Esophagus (tissue), 2 donors: ENCODE results near the gene ZNF827. TPM values are rescaled to one million over a fixed set of nuclear protein-coding genes. Genes with fewer than 3 reads are reported as not detected.

Experiments used
- H3K27ac ChIP-seq, 2 donors: one replicate each; pipeline ENCODE4 v1.5.1; 2013; ENCODE audit warnings: low read depth in 2 of 2, mild to moderate bottlenecking in 2 of 2, inconsistent platforms in 1 of 2, low read length in 1 of 2, moderate library complexity in 1 of 2
- H3K27me3 ChIP-seq, 2 donors: one replicate each; pipeline ENCODE4 v1.6.1; 2013; ENCODE audit warnings: low read length in 2 of 2, control low read depth in 1 of 2, mild to moderate bottlenecking in 1 of 2; ENCODE audit not compliant: insufficient read depth in 2 of 2, control insufficient read depth in 1 of 2
- H3K36me3 ChIP-seq, 2 donors: one replicate each; pipeline ENCODE4 v1.6.1; 2013; ENCODE audit warnings: low read length in 1 of 2; ENCODE audit not compliant: control insufficient read depth in 2 of 2, insufficient read depth in 2 of 2
- H3K4me1 ChIP-seq, 2 donors: one replicate each; pipeline ENCODE4 v1.6.1; 2013; ENCODE audit warnings: low read length in 1 of 2; ENCODE audit not compliant: control insufficient read depth in 2 of 2, insufficient read depth in 2 of 2
- H3K4me3 ChIP-seq, 2 donors: one replicate each; pipeline ENCODE4 v1.5.1; 2013; ENCODE audit warnings: low read length in 2 of 2, mild to moderate bottlenecking in 2 of 2, low read depth in 1 of 2, moderate library complexity in 1 of 2
- H3K9me3 ChIP-seq, 2 donors: one replicate each; pipeline ENCODE4 v1.6.1; 2013; ENCODE audit warnings: mild to moderate bottlenecking in 2 of 2, low read depth in 1 of 2, low read length in 1 of 2, moderate library complexity in 1 of 2; ENCODE audit not compliant: control insufficient read depth in 2 of 2, insufficient read depth in 1 of 2
- WGBS, 2 donors: extraction: QIAGEN DNeasy Blood & Tissue Kit; methylation state at CpG; one replicate each; pipeline ENCODE4 v1.1.7; 2013; 5-methylcytosine and 5-hydroxymethylcytosine counted together
- polyA plus RNA-seq, 2 donors: library from polyadenylated mRNA; stranded (reverse); fragments of 200-250 nt; gene quantifications; one replicate each; pipeline ENCODE4 v1.2.3, GENCODE V29; 2013
- donor health status: healthy with polysubstance abuse.
- donor health status: Bipolar disorder and iron deficiency.

The ZNF827 gene
- polyA plus RNA-seq, 2 donors = 1.6 to 2.0 TPM

DNA sequence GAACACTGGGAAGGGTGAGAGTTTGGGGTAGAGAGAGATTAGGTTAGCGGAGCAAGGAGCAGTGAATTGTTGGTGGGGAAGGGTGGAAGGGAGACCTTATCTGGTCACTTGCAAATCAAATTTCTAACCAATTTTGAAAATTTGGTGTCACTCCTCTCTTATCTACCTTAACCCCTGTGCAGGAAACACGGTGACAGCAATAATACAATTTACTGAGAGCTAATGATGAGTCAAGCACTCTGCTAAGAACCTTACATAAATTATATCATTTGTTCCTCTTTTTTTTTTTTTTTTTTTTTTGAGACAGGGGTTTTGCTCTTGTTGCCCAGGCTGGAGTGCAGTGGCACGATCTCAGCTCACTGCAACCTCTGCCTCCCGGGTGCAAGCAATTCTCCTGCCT lies 142.3 kb downstream of the ZNF827 start:
- Histone ChIP-seq H3K27me3 (no peaks in the 10 kb centered on the region), H3K27ac (no peak overlapping the region), H3K36me3 (no peaks in the 10 kb centered on the region), H3K4me3 (no peak overlapping the region), H3K9me3 (no peaks in the 10 kb centered on the region), H3K4me1 (peaks cover 0 to 3% of the 10 kb centered on the region in 2 donors)
- WGBS, 2 donors = 87 to 89% methylated on average over 4 of the region's 4 CpGs

- Histone ChIP-seq H3K36me3 (no peaks in the 10 kb centered on the region), H3K4me1 (peaks cover 0 to 3% of the 10 kb centered on the region in 2 donors), H3K27ac (no peak overlapping the region), H3K27me3 (no peaks in the 10 kb centered on the region), H3K9me3 (no peaks in the 10 kb centered on the region), H3K4me3 (no peak overlapping the region)
- WGBS, 2 donors = 82 to 86% methylated on average over 4 of the region's 4 CpGs
Observed at GRCh38 chr4:145795521-145795920, 143.1 kb downstream of the ZNF827 start.

DNA sequence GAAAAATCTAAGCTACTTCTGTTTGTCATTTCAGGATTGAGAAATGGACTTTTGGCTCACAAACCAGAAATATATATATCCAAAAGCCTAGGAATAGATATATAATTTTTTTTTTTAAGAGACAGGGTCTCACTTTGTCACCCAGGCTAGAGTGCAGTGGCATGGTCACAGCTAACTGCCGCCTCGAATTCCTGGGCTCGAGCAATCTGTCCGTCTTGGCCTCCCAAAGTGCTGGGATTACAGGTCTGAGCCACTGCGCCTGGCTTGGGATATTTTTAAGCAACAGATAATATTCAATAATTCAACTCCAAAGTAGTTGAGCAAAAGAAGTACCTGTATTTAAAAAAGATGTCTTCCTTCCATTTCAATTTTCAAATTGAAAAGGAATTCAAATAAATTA lies 146.2 kb downstream of the ZNF827 start:
- Histone ChIP-seq H3K9me3 (no peaks in the 10 kb centered on the region), H3K27me3 (no peaks in the 10 kb centered on the region), H3K27ac (no peak overlapping the region), H3K4me3 (no peak overlapping the region), H3K36me3 (no peaks in the 10 kb centered on the region), H3K4me1 (no peaks in the 10 kb centered on the region)
- WGBS, 2 donors = 97 to 98% methylated on average over 5 of the region's 5 CpGs

GRCh38 chr4:145791988-145792387 lies 146.6 kb downstream of the ZNF827 start:
- Histone ChIP-seq H3K9me3 (no peaks in the 10 kb centered on the region), H3K4me1 (no peaks in the 10 kb centered on the region), H3K27me3 (no peaks in the 10 kb centered on the region), H3K27ac (no peak overlapping the region), H3K36me3 (no peaks in the 10 kb centered on the region), H3K4me3 (no peak overlapping the region)
- 42 to 45% methylated on average over 2 of the region's 2 CpGs for WGBS, 2 donors

GRCh38 chr4:145788755-145789154 lies 149.9 kb downstream of the ZNF827 start:
- H3K27me3 ChIP-seq = no peaks in the 10 kb centered on the region
- no peak overlapping the region for H3K4me3 ChIP-seq
- H3K9me3 ChIP-seq = no peaks in the 10 kb centered on the region
- no peaks in the 10 kb centered on the region for H3K36me3 ChIP-seq
- H3K27ac ChIP-seq = no peak overlapping the region
- H3K4me1 ChIP-seq = no peaks in the 10 kb centered on the region
- WGBS, 2 donors = 59 to 68% methylated on average over 2 of the region's 2 CpGs

DNA sequence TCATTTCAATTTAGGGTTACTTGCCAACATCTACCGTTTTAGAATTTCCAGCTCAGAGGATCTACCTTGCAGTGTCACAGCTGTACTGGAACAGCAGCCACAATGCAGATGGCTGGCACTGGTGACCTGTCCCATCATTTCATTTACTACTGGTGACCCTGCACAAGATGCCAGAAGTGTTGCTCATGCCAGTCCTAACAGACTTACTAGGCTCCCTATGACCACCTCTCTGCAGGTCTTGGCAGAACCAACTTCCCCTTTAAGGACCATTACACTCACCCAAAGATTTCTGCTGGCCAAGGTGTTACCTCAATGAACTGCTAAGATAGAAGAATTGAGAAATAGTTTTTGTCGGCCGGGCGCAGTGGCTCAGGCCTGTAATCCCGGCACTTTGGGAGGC lies 151.8 kb downstream of the ZNF827 start:
- H3K4me3 ChIP-seq = no peak overlapping the region
- no peaks in the 10 kb centered on the region for H3K36me3 ChIP-seq
- H3K9me3 ChIP-seq = no peaks in the 10 kb centered on the region
- no peaks in the 10 kb centered on the region for H3K4me1 ChIP-seq
- H3K27ac ChIP-seq = no peak overlapping the region
- no peaks in the 10 kb centered on the region for H3K27me3 ChIP-seq
- WGBS, 2 donors = 82 to 86% methylated on average over 5 of the region's 5 CpGs

- Histone ChIP-seq H3K27me3 (no peaks in the 10 kb centered on the region), H3K27ac (no peak overlapping the region), H3K4me1 (no peaks in the 10 kb centered on the region), H3K36me3 (no peaks in the 10 kb centered on the region), H3K9me3 (no peaks in the 10 kb centered on the region), H3K4me3 (no peak overlapping the region)
- 70 to 74% methylated on average over 2 of the region's 2 CpGs for WGBS, 2 donors
Observed at GRCh38 chr4:145786261-145786660, 152.4 kb downstream of the ZNF827 start.

- Histone ChIP-seq H3K4me3 (no peak overlapping the region), H3K9me3 (no peaks in the 10 kb centered on the region), H3K36me3 (no peaks in the 10 kb centered on the region), H3K27me3 (no peaks in the 10 kb centered on the region), H3K4me1 (no peaks in the 10 kb centered on the region), H3K27ac (no peak overlapping the region)
- WGBS, 2 donors = 37 to 53% methylated on average over 2 of the region's 2 CpGs
Observed at GRCh38 chr4:145785391-145786008, 153.1 kb downstream of the ZNF827 start.

- no peak overlapping the region for H3K27ac ChIP-seq
- no peaks in the 10 kb centered on the region for H3K36me3 ChIP-seq
- H3K9me3 ChIP-seq = no peaks in the 10 kb centered on the region
- no peak overlapping the region for H3K4me3 ChIP-seq
- H3K27me3 ChIP-seq = no peaks in the 10 kb centered on the region
- H3K4me1 ChIP-seq = no peaks in the 10 kb centered on the region
- WGBS, 2 donors = 84 to 85% methylated on average over 2 of the region's 2 CpGs
Observed at GRCh38 chr4:145784036-145784435, 154.6 kb downstream of the ZNF827 start.

DNA sequence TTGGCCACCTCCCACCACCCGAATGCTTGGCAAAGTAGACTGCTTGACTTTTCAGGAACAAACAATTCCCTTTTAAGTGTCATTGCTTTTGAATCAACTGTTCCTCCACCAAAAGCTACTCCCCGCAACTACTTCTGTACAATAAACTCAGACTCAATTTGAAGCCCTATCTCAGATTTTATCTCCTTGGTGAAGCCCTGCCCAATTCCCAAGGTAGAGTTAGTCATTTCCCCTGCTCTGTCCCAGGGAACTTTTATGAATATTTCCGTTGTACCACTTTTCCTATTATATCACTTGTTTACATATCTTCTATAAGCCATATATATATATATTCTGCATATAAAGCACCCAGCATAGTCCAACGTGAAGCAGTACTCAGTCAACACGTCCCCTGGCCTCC lies 155.9 kb downstream of the ZNF827 start:
- Histone ChIP-seq H3K4me3 (no peak overlapping the region), H3K27ac (no peak overlapping the region), H3K9me3 (no peaks in the 10 kb centered on the region), H3K4me1 (no peaks in the 10 kb centered on the region), H3K27me3 (no peaks in the 10 kb centered on the region), H3K36me3 (no peaks in the 10 kb centered on the region)
- 86 to 88% methylated on average over 5 of the region's 5 CpGs for WGBS, 2 donors
